Psoas muscle (tissue), 8 donors: ENCODE results near the gene TMEM208. TPM values are rescaled to one million over a fixed set of nuclear protein-coding genes. Genes with fewer than 3 reads are reported as not detected.

Source experiments
- ATAC-seq, 4 donors: fragments of 200-7000 bp; cut with Tn5 transposase; one replicate each; pipeline ENCODE4 v1.9.1; 2020; ENCODE audit warnings: moderate library complexity in 3 of 4, mild to moderate bottlenecking in 2 of 4
- DNase-seq, 2 donors: peaks; one replicate each; pipeline ENCODE4 v3.0.0-alpha.2; 2020
- H3K27ac ChIP-seq: fragments of 200-600 bp; one replicate; pipeline ENCODE4 v1.8.0; 2022
- H3K27me3 ChIP-seq, 3 donors: fragments of 200-600 bp in 1 of 3; one replicate each; pipeline versions ENCODE4 v1.6.1 to v1.8.0; 2013 to 2022; ENCODE audit warnings: low read length in 2 of 3, mild to moderate bottlenecking in 2 of 3, moderate library complexity in 1 of 3; ENCODE audit not compliant: insufficient read depth in 3 of 3
- H3K36me3 ChIP-seq, 2 donors: fragments of 200-600 bp in 1 of 2; one replicate each; pipeline versions ENCODE4 v1.6.1 to v1.8.0; 2013 to 2022; ENCODE audit warnings: low read depth in 1 of 2, mild to moderate bottlenecking in 1 of 2, moderate library complexity in 1 of 2; ENCODE audit not compliant: insufficient read depth in 1 of 2
- H3K4me1 ChIP-seq: fragments of 200-600 bp; one replicate; pipeline ENCODE4 v1.8.0; 2022
- H3K4me3 ChIP-seq: fragments of 200-600 bp; one replicate; pipeline ENCODE4 v1.8.0; 2022; ENCODE audit warnings: mild to moderate bottlenecking
- H3K9me3 ChIP-seq: fragments of 200-600 bp; one replicate; pipeline ENCODE4 v1.8.0; 2022
- CTCF ChIP-seq: fragments of 200-600 bp; IDR thresholded peaks from one replicate; pipeline ENCODE4 v1.8.0; 2022; ENCODE audit warnings: antibody characterized with exemption
- WGBS, 3 donors: extraction: QIAGEN DNeasy Blood & Tissue Kit; methylation state at CpG; one replicate each; pipeline versions ENCODE4 v1.1.6 to v1.1.7; 2013; 5-methylcytosine and 5-hydroxymethylcytosine counted together
- intact Hi-C, 2 donors: fragments of 100-400 bp; cut with DNase I; formaldehyde crosslinking; loops; one replicate each; pipeline versions ENCODE4 v1.11.0 to v1.14.2; 2022
- polyA plus RNA-seq, 3 donors: library from polyadenylated mRNA; stranded (reverse); fragments of 200-250 nt; gene quantifications; one replicate each; pipeline ENCODE4 v1.2.3, GENCODE V29; 2013
- total RNA-seq, 4 donors: library from RNA; stranded (reverse); fragmentation: NEBNext Ultra II Directional in 2 of 4; extraction: Animal tissue kit (Norgen Biotek cat#: 25700) in 2 of 4; gene quantifications; one replicate each; pipeline versions ENCODE4 v1.2.1 to v1.2.4, GENCODE V29; 2021 to 2023
- donor health status: healthy with polysubstance abuse.
- donor health status: DM: no; HTN: no; CAD: no; lungs with moderate emphysema.
- donor health status: Bipolar disorder and iron deficiency.
- donor health status: healthy.
- donor health status: DM: yes; HTN: yes; CAD: no.
- donor health status: DM: no; HTN: no; CAD: no.
- donor health status: DM: no; HTN: no; CAD: no.
- donor health status: DM: yes; HTN: yes; CAD: no.

The TMEM208 gene
- total and polyA plus RNA-seq, 7 donors, result 10.1 to 111 (median 32.7) TPM

- intact Hi-C loops, result no loop called here
- DNase-seq (no peak), ATAC-seq (no peak)
- no peak for TF ChIP-seq CTCF
- 86 to 92% (median 88%) methylated on average over 17 of the region's 17 CpGs for WGBS, 3 donors
- peaks cover 27% of the 10 kb centered on the region for H3K4me1 ChIP-seq
- H3K4me3 ChIP-seq, result no peak overlapping the region
- H3K36me3 ChIP-seq, result peaks cover 5 to 86% of the 10 kb centered on the region in 2 donors
- no peaks in the 10 kb centered on the region for H3K9me3 ChIP-seq
- H3K27ac ChIP-seq, result peak overlapping the region; percentile 23
- H3K27me3 ChIP-seq, result no peaks in the 10 kb centered on the region
Measured at GRCh38 chr16:67235816-67236562, 9.1 kb downstream of the TMEM208 start.

GRCh38 chr16:67236563-67237395 lies 9.8 kb downstream of the TMEM208 start:
- no peak for TF ChIP-seq CTCF
- ATAC-seq, result peak; percentile 38 to 74 (median 66)
- Histone ChIP-seq H3K9me3 (no peaks in the 10 kb centered on the region), H3K27me3 (no peaks in the 10 kb centered on the region), H3K27ac (peak overlapping the region; percentile 36), H3K4me3 (no peak overlapping the region), H3K36me3 (peaks cover 3 to 79% of the 10 kb centered on the region in 2 donors), H3K4me1 (peaks cover 34% of the 10 kb centered on the region)
- 73 to 82% (median 78%) methylated on average over 45 to 50 of the region's 50 CpGs for WGBS, 3 donors
- DNase-seq, result peak; percentile 73 to 92
- intact Hi-C loops, result no loop called here

- H3K36me3 ChIP-seq, result peaks cover 2 to 72% of the 10 kb centered on the region in 2 donors
- H3K4me1 ChIP-seq, result peaks cover 43% of the 10 kb centered on the region
- 71 to 81% (median 76%) methylated on average over 16 of the region's 16 CpGs for WGBS, 3 donors
- ATAC-seq (no peak), DNase-seq (peak in 1 of 2 donors; percentile 45)
- no peaks in the 10 kb centered on the region for H3K27me3 ChIP-seq
- intact Hi-C loops, result no loop called here
- peak overlapping the region; percentile 36 for H3K27ac ChIP-seq
- no peak for TF ChIP-seq CTCF
- no peaks in the 10 kb centered on the region for H3K9me3 ChIP-seq
- no peak overlapping the region for H3K4me3 ChIP-seq
Measured at GRCh38 chr16:67237396-67238277, 10.7 kb downstream of the TMEM208 start.

- H3K27ac ChIP-seq, result peak overlapping the region; percentile 99
- H3K27me3 ChIP-seq, result no peaks in the 10 kb centered on the region
- DNase-seq (no peak), ATAC-seq (no peak)
- intact Hi-C loops, result no loop called here
- no peaks in the 10 kb centered on the region for H3K9me3 ChIP-seq
- H3K36me3 ChIP-seq, result peaks cover 2 to 66% of the 10 kb centered on the region in 2 donors
- 92 to 98% (median 98%) methylated on average over 3 of the region's 3 CpGs for WGBS, 3 donors
- H3K4me1 ChIP-seq, result peaks cover 49% of the 10 kb centered on the region
- no peak for TF ChIP-seq CTCF
- no peak overlapping the region for H3K4me3 ChIP-seq
Measured at GRCh38 chr16:67238278-67238575, 11.3 kb downstream of the TMEM208 start.
